NCI-H460 (cell line): Measurements from ENCODE around the gene FAM200A. TPM values are rescaled to one million over a fixed set of nuclear protein-coding genes. Genes with fewer than 3 reads are reported as not detected.
"Not testable (repeated sequence)": the region's sequence is repeated elsewhere in the genome, so short reads cannot be mapped to it uniquely, and the experiment has no call there.

Experiments used
- DNase-seq: peaks from one replicate; pipeline ENCODE4 v3.0.0-alpha.2; 2016; ENCODE audit warnings: low read depth; ENCODE audit errors: extremely low read depth
- polyA plus RNA-seq: library from polyadenylated mRNA; depleted of rRNA; stranded (reverse); fragments of >200 nt; gene quantifications from 2 replicates; pipeline ENCODE4 v1.2.3, GENCODE V29; 2014; cell fraction: nucleus; rRNA removed
- total RNA-seq: library from RNA; depleted of rRNA; stranded (reverse); fragments of >200 nt; shearing (Covaris generic); gene quantifications from 2 replicates; pipeline ENCODE4 v1.2.3, GENCODE V29; 2014; rRNA removed

The FAM200A gene
- total RNA-seq = 12.1 and 14.0 TPM in 2 replicates
- 4.1 and 6.4 TPM in 2 replicates for polyA plus RNA-seq

DNA sequence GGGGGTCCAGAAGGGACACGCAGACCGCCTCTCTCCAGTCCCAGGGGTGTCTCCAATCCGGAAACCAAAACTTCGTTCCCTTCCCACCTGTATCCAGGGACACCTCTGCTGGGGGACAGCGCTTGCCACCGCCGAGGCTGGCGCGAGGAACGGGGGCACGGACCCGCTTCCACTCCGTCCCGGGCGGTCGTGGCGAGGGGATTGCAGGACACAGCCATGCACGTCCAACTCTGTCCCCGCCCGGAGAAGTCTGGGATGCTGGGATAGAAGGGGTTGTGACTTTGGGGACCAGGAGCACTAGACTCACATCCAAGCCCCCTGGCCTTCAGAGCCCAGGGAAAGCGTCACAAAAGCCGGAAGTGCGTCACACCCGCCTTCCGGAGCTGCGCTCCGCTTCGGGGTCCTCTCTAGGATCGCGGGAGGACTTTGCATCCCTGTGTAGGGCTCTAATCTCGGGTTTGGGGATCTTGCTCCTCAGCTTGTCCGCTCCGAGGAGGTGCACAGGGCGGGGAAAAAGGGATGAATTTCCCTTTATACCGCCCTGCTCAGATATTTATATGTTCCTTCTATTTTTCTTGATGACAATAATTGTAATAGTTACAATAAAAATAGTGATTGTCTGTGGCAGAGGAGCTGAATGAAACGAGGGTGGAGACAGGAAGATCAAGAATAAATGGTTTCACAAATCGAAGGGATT is at the start of gene FAM200A:
Gene FAM200A (minus strand): TSS at position 348 of the 697 bp plus-strand sequence. CDS start 3,707 bp downstream, outside the sequence.
- DNase-seq = peak; percentile 85

DNA sequence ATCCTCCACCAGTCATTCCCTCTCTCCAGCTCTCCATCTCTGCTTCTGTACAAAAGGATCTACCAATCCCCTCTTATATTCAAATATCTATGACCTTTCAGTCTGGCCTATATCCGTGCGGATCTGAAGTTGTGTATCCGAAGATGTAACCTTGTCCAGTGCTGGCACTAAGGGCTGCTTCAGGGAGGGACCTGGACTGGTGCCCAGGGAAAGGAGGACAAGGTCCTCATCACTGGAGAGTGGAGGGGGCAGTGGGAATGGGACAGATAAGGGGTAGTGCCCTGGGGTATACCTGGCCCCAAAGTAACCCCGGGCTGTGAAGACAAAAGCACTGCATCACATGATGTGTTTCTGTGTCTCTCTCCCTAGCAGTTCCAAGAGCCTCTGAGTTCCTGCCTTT is 47.9 kb upstream of the FAM200A start:
- DNase-seq = no peak

DNA sequence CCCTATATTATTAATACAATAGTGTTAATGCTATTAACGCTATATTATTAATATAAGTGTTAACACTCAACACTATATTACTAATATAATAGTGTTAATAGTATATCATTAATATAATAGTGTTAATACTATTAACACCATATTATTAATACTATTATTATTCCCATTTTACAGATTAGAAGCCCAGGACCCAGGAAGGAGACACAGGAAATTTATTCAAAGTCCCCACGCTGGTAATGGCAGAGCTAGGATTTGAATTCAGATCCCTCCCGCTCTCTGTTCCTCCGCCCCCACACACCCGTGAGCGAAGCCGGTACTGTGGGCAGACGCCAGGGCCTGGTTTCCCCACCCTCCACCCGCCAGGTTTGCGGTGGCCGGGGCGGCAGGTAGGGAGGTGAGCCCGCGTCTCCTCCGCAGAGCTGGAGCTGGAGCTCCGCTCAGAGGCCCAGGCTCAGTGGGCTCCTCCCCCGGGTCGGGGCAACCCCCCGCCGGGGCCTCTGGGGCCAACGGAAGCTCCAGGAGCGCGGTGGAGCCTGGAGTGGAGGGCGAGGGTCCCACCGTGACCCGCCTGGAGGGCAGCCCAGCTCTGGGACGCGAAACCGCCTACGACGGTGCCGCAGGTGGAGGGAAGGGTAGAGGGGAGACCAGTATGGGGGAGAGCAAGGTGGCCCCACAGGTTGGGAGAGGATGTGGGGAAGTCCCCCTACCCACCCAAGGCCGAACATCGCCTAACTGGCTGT is 46.0 kb upstream of the FAM200A start, which contains the start of gene TMEM225B:
Gene TMEM225B (plus strand): TSS at position 506 of the 740 bp plus-strand sequence. CDS start 6,122 bp downstream, outside the sequence.
- no peak for DNase-seq

DNA sequence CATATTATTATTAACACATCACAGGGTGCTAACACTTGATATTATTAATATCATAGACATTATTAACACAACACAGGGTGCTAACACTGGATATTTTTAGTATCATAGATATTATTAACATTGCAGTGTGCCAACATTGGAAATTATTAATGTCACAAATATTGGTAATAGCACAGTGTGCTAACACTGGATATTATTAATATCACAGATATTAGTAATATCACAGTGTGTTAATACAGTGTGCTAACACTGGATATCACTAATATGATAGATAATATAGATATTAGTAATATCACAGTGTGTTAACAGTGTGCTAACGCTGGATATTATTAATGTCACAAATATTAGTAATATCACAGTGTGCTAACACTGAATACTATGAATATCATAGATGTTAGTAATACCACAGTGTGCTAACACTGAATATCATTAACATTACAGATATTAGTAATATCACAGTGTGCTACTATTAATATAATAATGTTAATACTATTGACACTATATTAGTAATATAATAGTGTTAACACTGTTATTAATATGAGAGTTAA is 44.6 kb upstream of the FAM200A start:
- no peak for DNase-seq

DNA sequence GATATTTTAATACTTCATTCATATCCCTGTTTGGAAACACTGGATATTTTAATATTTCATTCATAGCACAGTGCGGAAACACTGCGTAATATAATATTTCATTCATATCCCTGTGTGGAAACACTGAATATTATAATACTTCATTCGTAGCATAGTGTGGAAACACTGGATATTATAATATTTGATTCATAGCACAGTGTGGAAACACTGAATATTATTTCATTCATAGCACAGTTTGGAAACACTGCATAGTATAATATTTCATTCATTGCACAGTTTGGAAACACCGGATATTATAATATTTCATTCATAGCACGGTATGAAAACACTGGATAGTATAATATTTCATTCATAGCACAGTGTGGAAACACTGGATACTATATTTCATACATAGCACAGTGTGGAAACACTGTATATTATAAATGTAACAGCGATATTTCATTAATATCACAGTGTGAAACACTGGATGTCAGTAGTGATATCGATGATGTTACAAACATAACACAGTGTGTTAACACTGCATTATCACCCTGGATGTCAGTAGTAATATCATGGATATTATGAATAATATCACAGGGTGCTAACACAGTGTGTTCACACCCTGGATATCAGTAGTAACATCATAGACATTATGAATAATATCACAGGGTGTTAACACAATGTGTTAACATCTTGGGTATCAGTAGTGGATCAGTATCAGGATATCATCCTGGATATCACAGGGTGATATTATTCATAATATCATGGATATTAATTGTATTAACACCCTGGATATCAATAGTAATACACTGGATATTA is 43.2 kb upstream of the FAM200A start:
- DNase-seq = no peak

DNA sequence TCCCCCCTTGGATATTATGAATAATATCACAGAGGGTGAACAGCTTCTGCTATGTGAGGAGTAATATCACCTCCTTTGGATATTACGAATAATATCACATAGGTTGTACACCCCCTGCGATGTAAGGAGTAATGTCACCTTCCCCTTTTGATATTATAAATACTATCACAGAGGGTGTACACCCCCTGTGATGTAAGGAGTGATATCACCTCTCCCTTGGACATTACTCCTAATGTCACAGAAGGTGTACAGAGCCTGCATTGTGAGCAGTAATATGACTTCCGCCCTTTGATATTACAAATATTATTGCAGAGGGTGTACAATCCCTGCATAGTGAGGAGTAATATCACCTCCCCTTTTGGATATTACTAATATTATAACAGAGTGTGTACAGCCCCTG is 37.0 kb upstream of the FAM200A start:
- DNase-seq = no peak

DNA sequence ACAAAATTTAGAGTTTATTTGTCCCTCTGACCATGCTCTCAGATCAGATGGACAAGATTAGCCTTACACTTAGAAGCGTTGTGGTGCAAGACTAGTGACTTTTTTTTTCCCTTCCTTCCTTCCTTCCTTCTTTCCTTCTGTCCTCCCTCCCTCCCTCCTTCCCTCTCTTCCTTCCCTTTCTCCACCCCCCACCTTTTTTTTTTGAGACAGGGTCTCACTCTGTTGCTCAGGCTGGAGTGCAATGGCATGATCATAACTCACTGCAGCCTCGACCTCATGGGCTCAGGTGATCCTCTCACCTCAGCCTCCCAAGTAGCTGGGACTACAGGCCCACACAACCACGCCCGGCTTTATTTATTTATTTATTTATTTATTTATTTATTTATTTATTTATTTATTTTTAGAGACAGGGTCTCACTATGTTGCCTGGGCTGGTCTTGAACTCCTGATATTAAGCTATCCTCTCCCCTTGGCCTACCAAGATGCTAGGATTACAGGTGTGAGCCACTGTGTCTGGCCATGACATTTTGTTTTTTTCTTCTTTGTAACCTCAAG is 28.9 kb upstream of the FAM200A start:
- not testable (repeated sequence) for DNase-seq

DNA sequence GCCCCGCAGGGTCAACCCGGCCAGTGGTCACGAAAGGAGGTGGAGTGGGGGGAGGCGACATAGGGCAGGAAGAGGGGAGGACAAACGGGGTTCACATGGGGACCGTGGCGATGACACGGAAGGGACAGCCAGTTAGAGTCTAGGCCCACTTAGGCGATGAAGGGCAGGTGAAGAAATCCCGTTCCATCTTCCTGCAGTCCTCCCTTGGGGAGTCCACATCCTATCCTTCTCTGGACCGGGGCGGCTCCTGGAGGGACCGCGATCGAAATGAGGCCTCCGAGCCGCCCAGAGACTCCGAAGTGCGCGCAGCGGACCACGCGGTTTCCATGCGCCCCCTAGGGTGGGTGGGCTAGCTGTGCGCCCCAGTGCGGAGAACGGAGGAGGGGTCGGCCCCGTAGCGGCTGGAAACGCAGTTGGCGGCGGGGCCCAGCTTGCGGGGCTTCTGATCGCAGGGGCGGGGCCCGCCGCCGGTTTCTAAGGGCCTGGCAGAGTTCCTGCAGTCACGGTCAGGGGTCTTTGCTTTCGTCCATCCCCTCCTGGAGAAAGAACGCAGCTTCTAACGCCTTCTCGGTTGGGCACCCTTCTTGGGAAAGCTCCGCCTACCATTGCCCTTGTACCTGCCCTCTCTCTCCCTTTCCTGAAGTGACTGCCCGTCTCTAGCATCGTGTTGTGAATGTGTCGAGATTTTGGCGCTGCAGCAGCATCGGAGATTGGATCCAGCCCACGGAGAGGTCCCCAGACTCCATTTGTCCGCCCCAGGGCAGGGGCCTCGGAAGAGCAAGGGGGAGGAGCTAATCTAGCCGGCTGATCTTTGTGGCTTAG is 28.3 kb upstream of the FAM200A start:
- DNase-seq = no peak

DNA sequence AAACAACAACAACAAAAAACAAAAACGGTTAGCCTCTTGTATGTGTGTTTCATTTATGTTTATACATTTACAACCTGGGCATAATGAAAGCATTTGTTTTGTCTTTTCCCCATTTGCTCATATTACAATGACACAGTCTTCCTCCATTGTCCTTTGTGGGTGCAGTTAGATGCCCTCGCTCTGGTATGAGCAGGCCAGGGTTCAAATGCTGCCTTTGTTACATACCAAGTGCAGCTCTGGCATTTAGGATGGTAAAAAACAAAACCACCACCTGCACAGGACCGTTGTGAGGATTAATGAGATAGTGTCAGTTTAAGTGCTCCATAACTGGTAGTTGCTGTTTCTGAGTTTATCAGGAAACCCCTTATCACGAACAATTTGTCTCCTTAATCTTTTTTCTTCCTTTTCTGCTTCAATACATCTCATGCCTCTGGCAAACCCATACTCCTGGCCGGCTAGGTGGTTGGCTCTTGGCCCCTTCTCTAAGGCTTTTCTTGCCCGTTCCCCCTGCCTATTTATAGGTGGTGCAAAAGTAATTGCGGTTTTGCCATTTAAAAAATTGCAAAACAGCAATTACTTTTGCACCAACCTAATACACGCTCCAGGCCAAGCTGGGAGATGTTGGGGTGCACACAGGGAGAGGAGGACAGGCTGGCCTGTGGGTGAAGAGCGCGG is 27.5 kb upstream of the FAM200A start:
- no peak for DNase-seq

DNA sequence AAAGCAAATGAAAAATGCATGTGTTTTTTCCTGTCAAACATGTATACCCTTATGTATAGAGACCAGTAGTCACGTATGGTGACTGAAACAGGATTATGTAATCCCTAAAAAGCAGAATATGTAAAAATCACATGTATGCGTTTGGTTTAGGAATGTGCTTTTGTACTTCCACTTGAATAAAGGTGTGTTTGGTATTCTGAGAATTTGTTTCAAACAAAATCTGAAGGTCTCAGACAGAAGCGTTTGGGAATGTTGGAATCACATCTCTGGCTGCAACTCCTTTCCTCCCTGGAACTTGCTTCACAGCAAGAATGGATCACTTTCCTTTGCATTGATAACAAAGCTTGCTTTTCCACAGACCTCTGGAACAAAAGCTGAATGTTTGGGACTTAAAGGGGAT is 24.3 kb upstream of the FAM200A start:
- DNase-seq = no peak

DNA sequence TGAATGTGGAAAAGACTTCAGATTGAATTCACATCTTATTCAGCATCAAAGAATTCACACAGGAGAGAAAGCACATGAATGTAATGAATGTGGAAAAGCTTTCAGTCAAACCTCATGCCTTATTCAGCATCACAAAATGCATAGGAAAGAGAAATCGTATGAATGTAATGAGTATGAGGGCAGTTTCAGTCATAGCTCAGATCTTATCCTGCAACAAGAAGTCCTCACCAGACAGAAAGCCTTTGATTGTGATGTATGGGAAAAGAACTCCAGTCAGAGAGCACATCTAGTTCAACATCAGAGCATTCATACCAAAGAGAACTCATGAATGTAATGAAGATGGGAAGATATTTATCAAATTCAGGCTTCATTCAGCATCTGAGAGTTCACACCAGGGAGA is 21.3 kb upstream of the FAM200A start:
- no peak for DNase-seq

DNA sequence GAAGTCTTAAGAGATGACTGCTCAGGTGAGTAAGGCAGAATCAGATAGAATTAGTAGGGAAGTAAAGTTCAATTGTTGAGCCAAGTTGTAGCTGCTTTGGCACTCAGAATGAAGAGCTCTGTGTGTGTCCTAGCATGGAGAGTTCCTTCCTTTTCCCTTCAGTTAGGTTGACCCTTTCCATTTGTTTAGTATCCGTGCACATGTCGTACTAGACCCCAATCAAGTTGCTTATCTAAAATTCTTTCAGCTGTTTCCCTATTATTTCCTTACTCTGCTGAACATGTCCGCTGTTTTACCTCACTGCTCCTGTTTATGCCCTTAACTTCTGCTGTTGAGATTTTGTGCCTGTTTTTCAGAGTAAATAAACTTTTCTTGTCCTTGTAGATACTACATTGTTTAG is 19.9 kb upstream of the FAM200A start:
- no peak for DNase-seq

DNA sequence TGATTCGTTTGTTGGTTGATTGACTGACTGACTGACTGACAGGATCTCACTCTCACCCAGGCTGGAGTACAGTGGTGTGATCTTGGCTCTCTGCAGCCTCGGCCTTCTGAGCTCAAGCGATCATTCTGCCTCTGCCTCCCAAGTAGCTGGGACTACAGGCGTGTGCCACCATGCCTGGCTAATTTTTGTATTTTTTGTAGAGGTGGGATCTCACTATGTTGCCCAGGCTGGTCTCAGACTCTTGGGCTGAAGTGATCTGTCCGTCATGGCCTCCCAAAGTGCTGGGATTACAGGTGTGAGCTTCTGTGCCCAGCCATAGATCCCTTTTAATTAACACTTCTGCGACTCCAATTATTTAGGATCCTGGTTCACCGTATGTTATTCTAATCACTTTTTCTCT is 16.9 kb upstream of the FAM200A start:
- DNase-seq = not testable (repeated sequence)

DNA sequence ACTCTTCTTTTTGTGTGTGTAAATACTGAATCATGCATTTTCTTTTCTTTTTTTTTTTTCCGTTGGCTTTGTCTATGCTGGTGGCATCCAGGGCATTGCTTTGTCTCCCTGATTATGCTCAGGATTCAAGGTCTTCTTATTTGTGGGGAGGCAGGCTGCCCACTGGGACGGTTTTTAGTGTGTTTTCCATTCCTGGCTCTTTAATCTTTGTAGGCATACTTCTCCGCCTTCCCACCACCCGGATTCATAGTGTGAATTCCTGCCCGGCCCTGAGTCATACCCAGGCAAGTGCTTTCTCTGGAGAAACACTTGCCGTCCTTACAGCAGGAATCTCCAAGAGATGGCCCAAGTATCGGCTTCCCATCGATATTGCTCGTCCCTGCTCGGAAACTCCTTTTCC is 11.7 kb upstream of the FAM200A start:
- DNase-seq = no peak

DNA sequence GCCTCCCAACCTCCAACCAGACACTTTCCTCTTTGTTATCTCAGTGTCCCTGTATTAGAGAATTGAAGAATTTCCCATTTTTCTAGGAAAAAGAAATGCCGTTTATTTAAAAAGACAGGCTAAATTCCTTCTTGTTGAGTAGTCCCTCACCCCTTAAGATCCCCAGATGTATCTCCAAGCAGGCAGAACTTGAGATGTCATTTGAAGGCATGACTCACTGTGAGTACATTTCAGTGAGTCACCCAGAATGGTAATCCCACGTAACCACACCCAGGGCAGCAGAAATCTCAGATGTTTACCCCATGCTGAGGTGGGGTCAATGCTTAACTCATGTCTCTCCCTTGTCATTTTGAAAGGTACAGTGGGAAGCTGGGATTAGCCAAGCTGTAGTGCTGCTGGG is 10.9 kb upstream of the FAM200A start:
- peak; percentile 89 for DNase-seq

DNA sequence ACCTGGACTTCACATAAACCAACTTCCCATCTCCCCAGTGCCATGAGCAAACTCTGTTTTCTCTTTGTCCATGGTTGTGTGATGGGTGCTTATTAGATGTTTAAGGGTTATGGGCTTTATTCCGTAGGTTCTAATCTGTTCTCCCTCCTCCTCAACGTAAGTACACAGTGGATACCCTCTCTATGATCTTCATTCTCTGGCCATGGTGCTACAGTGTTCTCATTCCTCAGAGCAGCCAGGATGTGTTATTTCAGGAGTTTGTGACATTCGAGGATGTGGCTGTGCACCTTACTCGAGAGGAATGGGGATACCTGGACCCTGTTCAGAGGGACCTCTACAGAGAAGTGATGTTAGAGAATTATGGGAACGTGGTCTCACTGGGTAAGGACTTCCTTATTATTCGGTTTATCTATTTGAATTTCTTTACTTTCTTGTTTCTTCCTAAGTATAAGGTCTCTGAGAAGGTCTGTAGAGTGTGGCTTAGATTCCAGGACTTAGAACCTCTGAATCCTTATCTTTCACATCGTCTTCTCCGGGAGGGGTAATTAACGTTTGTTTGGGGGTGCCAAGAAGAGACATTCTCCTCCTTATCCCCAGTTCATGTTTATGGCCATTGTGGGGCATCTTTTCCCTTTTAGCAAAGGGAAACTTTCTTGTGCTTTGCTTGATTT is 10.3 kb upstream of the FAM200A start:
- no peak for DNase-seq

DNA sequence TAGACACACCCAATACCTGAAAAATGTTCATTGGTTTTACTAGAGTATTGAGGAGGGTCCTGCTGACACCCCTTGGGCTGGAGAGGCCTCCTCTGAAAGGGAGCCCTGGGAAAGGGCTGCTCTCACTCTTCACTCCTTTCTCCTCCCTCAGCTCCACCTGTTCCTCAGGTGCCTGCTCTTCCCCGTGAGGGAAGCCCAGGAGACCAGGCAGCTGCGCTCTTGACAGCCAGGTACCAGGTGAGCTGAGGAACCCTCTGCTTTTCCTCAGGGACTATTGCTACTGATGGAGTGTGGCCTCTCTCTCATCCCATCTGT is 9.8 kb upstream of the FAM200A start:
- no peak for DNase-seq

DNA sequence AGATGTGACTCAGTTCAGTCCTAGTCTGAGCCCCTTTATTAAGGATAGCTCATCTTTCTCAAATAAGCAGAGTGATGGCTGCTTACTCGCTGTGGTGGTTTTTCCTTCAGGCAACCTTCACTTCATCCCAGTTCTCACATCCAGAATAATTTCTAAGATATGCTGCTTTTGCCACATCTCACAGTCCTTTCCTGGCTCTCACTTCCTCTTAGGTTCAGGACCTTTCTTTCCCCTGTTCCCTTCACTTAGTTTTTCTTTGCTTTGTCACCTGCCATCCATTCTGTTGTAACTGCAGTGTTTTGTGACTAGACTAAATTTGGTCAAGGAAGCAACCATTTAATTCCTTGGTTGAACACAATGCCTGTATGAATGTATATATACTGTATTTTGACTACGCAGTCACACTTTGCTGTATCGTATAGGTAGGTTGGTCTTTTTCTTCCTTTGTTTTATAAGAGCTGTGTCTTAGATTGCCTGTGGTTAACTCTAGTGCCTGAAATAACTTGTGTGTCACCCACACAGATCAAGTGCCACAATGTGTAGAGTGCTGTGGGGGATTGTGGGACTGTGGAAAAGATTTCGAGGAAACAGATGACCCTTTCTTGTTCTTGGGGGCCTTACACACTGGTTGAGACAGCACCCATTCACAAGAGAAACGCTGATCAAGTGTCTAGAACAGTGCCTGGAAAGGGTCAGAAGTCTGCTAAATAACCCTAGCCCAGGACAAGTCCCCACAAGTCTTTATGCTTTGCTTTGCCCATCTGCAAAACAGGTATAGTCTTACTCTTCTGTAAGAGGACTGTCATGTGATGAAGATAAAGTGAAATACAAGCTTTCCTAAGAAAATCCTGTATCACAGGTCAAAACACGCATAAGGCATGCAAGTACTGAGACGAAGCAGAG is 9.2 kb upstream of the FAM200A start:
- DNase-seq = no peak
